Caco-2 (cell line): ENCODE data around the gene TCF20. TPM values are rescaled to one million over a fixed set of nuclear protein-coding genes. Genes with fewer than 3 reads are reported as not detected.

ENCODE experiments used
- BruUV-seq: library from RNA; stranded (reverse); fragments of 400-500 nt; replicated peaks from 2 replicates; lab custom pipeline; 2021; lab: Mats Ljungman, UMichigan
- CTCF ChIA-PET: fragments of 300-600 bp; sonication (Branson Sonifier 250); formaldehyde crosslinking; loops from one replicate; lab custom pipeline; 2022; ENCODE audit warnings: antibody characterized with exemption; lab: Charles Lee
- POLR2A ChIA-PET: fragments of 300-600 bp; sonication (Branson Sonifier 250); formaldehyde crosslinking; loops from one replicate; lab custom pipeline; 2022; ENCODE audit warnings: antibody characterized with exemption; lab: Charles Lee
- DNase-seq, 2 experiments: peaks; one replicate each; pipeline versions ENCODE4 v3.0.0 to v3.0.0-alpha.2; 2020 to 2022
- H3K27me3 ChIP-seq: replicated peaks from 2 replicates; pipeline ENCODE4 v1.6.0; 2011; ENCODE audit warnings: low read length; ENCODE audit not compliant: control insufficient read depth, insufficient read depth
- H3K36me3 ChIP-seq: 2 replicates; pipeline ENCODE4 v1.5.1; 2011; ENCODE audit warnings: low read length; ENCODE audit not compliant: control insufficient read depth, insufficient read depth
- H3K4me1 ChIP-seq: fragments of 250-450 bp; sonication (Bioruptor Pico); 2 replicates; pipeline ENCODE4 v1.5.1; 2020; ENCODE audit warnings: mild to moderate bottlenecking
- H3K4me3 ChIP-seq: 2 replicates; pipeline ENCODE4 v1.5.1; 2011; ENCODE audit warnings: low read depth, mild to moderate bottlenecking, control low read depth, low read length
- H3K9me3 ChIP-seq: fragments of 250-450 bp; sonication (Bioruptor Pico); 2 replicates; pipeline ENCODE4 v1.5.1; 2020; ENCODE audit warnings: mild to moderate bottlenecking, moderate library complexity
- H3K27ac Mint-ChIP-seq: one replicate; pipeline ENCODE4 v1.8.0; 2022; ENCODE audit warnings: mixed read lengths; ENCODE audit not compliant: unreplicated experiment
- H3K27me3 Mint-ChIP-seq: one replicate; pipeline ENCODE4 v1.8.0; 2022; ENCODE audit warnings: mixed read lengths; ENCODE audit not compliant: insufficient read depth, unreplicated experiment
- H3K36me3 Mint-ChIP-seq: one replicate; pipeline ENCODE4 v1.8.0; 2022; ENCODE audit warnings: mild to moderate bottlenecking, mixed read lengths; ENCODE audit not compliant: insufficient read depth, unreplicated experiment
- H3K4me1 Mint-ChIP-seq: one replicate; pipeline ENCODE4 v1.8.0; 2022; ENCODE audit warnings: low read depth, mixed read lengths; ENCODE audit not compliant: unreplicated experiment
- H3K4me3 Mint-ChIP-seq: one replicate; pipeline ENCODE4 v1.8.0; 2022; ENCODE audit warnings: mild to moderate bottlenecking, moderate library complexity, mixed read lengths; ENCODE audit not compliant: unreplicated experiment
- H3K9me3 Mint-ChIP-seq: one replicate; pipeline ENCODE4 v1.8.0; 2022; ENCODE audit warnings: mixed read lengths; ENCODE audit not compliant: unreplicated experiment
- CTCF ChIP-seq, 2 experiments: fragments of 200-600 bp in 1 of 2; IDR thresholded peaks; 1 replicate in 1 of 2; 2 replicates in 1 of 2; pipeline versions ENCODE4 v1.5.1 to v1.8.0; 2011 to 2022; ENCODE audit warnings: antibody characterized with exemption in 1 of 2, control low read depth in 1 of 2, inconsistent platforms in 1 of 2, low read depth in 1 of 2, low read length in 1 of 2, mild to moderate bottlenecking in 1 of 2, moderate library complexity in 1 of 2; ENCODE audit not compliant: insufficient read depth in 1 of 2, severe bottlenecking in 1 of 2, unreplicated experiment in 1 of 2
- intact Hi-C: fragments of 100-400 bp; cut with micrococcal nuclease; formaldehyde crosslinking; loops from one replicate; pipeline ENCODE4 v1.10.0; 2022; ENCODE audit not compliant: unreplicated experiment
- total RNA-seq: library from RNA; stranded (reverse); gene quantifications from 2 replicates; pipeline ENCODE4 v1.2.3, GENCODE V29; 2022

Gene TCF20
- total RNA-seq, 1 experiment from 2014 or later: 82.7 TPM

GRCh38 chr22:42287174-42287890 is 16.9 kb upstream of the TCF20 start:
- no peaks in the 10 kb centered on the region for H3K27me3 Mint-ChIP-seq
- TF ChIP-seq CTCF (IDR thresholded peaks at IDR 0.05; ENCODE audit: insufficient read depth in 1 of 2, low read depth in 1 of 2, low read length in 1 of 2, severe bottlenecking in 1 of 2, unreplicated experiment in 1 of 2): no peak
- Histone ChIP-seq H3K36me3 (no peaks in the 10 kb centered on the region), H3K4me3 (no peak overlapping the region), H3K4me1 (peaks cover 61% of the 10 kb centered on the region), H3K9me3 (no peaks in the 10 kb centered on the region), H3K27me3 (no peaks in the 10 kb centered on the region)
- no peak for DNase-seq
- no peaks in the 10 kb centered on the region for H3K9me3 Mint-ChIP-seq
- no peak overlapping the region for H3K4me3 Mint-ChIP-seq
- CTCF ChIA-PET: interaction anchor here (0.5 kb wide), 1 partner anchor 9 kb away, joined by 3 read pairs; no protein-coding TSS in a partner anchor
- no TSS peak for BruUV-seq
- intact Hi-C loops: no loop called here
- peaks cover 21% of the 10 kb centered on the region for H3K4me1 Mint-ChIP-seq
- POLR2A ChIA-PET: no interaction called here
- no peak overlapping the region for H3K27ac Mint-ChIP-seq
- H3K36me3 Mint-ChIP-seq: no peaks in the 10 kb centered on the region

- no peak overlapping the region for H3K27ac Mint-ChIP-seq
- peaks cover 9% of the 10 kb centered on the region for H3K36me3 Mint-ChIP-seq
- Histone ChIP-seq H3K9me3 (no peaks in the 10 kb centered on the region), H3K27me3 (no peaks in the 10 kb centered on the region), H3K4me1 (peaks cover 61% of the 10 kb centered on the region), H3K4me3 (no peak overlapping the region), H3K36me3 (0 out of 2 replicates have a peak, but pooled peaks cover 2% of the 10 kb centered on the region)
- no TSS peak for BruUV-seq
- no peak overlapping the region for H3K4me3 Mint-ChIP-seq
- no peak for DNase-seq
- H3K9me3 Mint-ChIP-seq: no peaks in the 10 kb centered on the region
- ChIA-PET POLR2A (no interaction called here), CTCF (no interaction called here)
- H3K27me3 Mint-ChIP-seq: no peaks in the 10 kb centered on the region
- no peak for TF ChIP-seq CTCF (IDR thresholded peaks at IDR 0.05; ENCODE audit: insufficient read depth in 1 of 2, low read depth in 1 of 2, low read length in 1 of 2, severe bottlenecking in 1 of 2, unreplicated experiment in 1 of 2)
- intact Hi-C loops: no loop called here
- peaks cover 21% of the 10 kb centered on the region for H3K4me1 Mint-ChIP-seq
Observed at GRCh38 chr22:42286205-42286604, 15.8 kb upstream of the TCF20 start.

DNA sequence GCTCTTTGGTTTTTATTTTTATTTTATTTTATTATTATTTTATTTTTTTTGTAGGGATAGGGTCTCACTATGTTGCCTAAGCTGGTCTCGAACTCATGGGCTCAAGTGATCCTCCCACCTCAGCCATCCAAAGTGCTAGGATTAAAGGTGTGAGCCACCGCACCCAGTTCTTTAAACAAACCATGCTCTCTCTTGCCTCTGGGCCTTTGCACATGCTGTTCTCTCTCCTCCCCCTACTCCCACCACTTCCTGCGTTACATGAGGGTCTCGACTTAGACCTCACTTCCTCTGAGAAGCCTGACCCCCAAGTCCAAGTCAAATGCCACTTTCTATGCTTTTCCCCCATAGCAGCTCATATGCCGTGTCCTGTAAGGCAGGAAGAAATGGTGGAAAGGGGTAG is 15.2 kb upstream of the TCF20 start:
- H3K27me3 Mint-ChIP-seq: no peaks in the 10 kb centered on the region
- Histone ChIP-seq H3K4me1 (peaks cover 61% of the 10 kb centered on the region), H3K9me3 (no peaks in the 10 kb centered on the region), H3K36me3 (0 out of 2 replicates have a peak, but pooled peaks cover 2% of the 10 kb centered on the region), H3K4me3 (no peak overlapping the region), H3K27me3 (no peaks in the 10 kb centered on the region)
- intact Hi-C loops: no loop called here
- no peak overlapping the region for H3K4me3 Mint-ChIP-seq
- H3K27ac Mint-ChIP-seq: no peak overlapping the region
- no peaks in the 10 kb centered on the region for H3K9me3 Mint-ChIP-seq
- DNase-seq: no peak
- no TSS peak for BruUV-seq
- peaks cover 9% of the 10 kb centered on the region for H3K36me3 Mint-ChIP-seq
- no peak for TF ChIP-seq CTCF (IDR thresholded peaks at IDR 0.05; ENCODE audit: insufficient read depth in 1 of 2, low read depth in 1 of 2, low read length in 1 of 2, severe bottlenecking in 1 of 2, unreplicated experiment in 1 of 2)
- ChIA-PET CTCF (no interaction called here), POLR2A (no interaction called here)
- H3K4me1 Mint-ChIP-seq: peaks cover 18% of the 10 kb centered on the region
